ENCODE measurements around the gene RNF2. TPM values are rescaled to one million over a fixed set of nuclear protein-coding genes. Genes with fewer than 3 reads are reported as not detected.

The RNF2 gene
- total RNA-seq, 4 donors from 2014 or later: 11.3 to 18.6 (median 16.2) TPM

- no peak for DNase-seq (ENCODE audit: low spot score in 2 of 2)
- H3K27ac ChIP-seq: no peak overlapping the region
- WGBS: 95% methylated on average over 4 of the region's 4 CpGs
- H3K9me3 ChIP-seq: no peaks in the 10 kb centered on the region
- TF ChIP-seq POLR2AphosphoS5 (IDR thresholded peaks at IDR 0.05) (no peak), CTCF (IDR thresholded peaks at IDR 0.05) (no peak), EP300 (IDR thresholded peaks at IDR 0.05) (no peak), POLR2A (IDR thresholded peaks at IDR 0.05) (no peak)
- peaks cover 52% of the 10 kb centered on the region for H3K36me3 ChIP-seq
- no peaks in the 10 kb centered on the region for H3K4me1 ChIP-seq
- no peak overlapping the region for H3K4me3 ChIP-seq
- H3K27me3 ChIP-seq: no peaks in the 10 kb centered on the region
Observed at GRCh38 chr1:185139246-185139645, 93.9 kb downstream of the RNF2 start.

DNA sequence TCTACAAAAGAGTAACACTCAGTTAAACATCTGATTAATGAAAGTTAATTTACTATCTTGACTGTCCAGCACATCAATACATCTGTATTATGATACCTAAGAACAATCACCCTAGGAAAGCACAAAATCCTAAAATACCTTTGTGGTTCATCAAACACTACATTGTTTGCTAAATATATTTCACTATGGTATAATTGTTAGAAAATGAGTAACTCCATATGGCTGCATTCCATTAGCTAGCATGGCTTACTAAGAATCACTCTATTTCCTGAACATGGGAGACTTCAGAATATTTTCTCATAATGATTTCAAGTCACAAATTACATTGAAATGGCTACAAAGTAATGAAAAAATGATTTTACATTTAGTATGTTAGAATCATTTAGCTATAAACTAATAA lies 98.9 kb downstream of the RNF2 start:
- DNase-seq (ENCODE audit: low spot score in 2 of 2): no peak
- no peaks in the 10 kb centered on the region for H3K9me3 ChIP-seq
- H3K27ac ChIP-seq: no peak overlapping the region
- H3K4me3 ChIP-seq: no peak overlapping the region
- no peaks in the 10 kb centered on the region for H3K27me3 ChIP-seq
- peaks cover 57% of the 10 kb centered on the region for H3K36me3 ChIP-seq
- TF ChIP-seq POLR2A (IDR thresholded peaks at IDR 0.05) (no peak), POLR2AphosphoS5 (IDR thresholded peaks at IDR 0.05) (no peak), CTCF (IDR thresholded peaks at IDR 0.05) (no peak), EP300 (IDR thresholded peaks at IDR 0.05) (no peak)
- H3K4me1 ChIP-seq: no peaks in the 10 kb centered on the region

GRCh38 chr1:185151215-185151614 lies 105.9 kb downstream of the RNF2 start:
- peaks cover 31% of the 10 kb centered on the region for H3K4me1 ChIP-seq
- TF ChIP-seq CTCF (IDR thresholded peaks at IDR 0.05) (no peak), POLR2A (IDR thresholded peaks at IDR 0.05) (no peak), EP300 (IDR thresholded peaks at IDR 0.05) (no peak), POLR2AphosphoS5 (IDR thresholded peaks at IDR 0.05) (no peak)
- no peaks in the 10 kb centered on the region for H3K27me3 ChIP-seq
- H3K36me3 ChIP-seq: peaks cover 34% of the 10 kb centered on the region
- WGBS: 95% methylated on average over 5 of the region's 5 CpGs
- H3K27ac ChIP-seq: no peak overlapping the region
- DNase-seq (ENCODE audit: low spot score in 2 of 2): no peak
- H3K9me3 ChIP-seq: no peaks in the 10 kb centered on the region
- no peak overlapping the region for H3K4me3 ChIP-seq

Other genes with a start within 250 kb of the RNF2 start
- gene NIBAN1, start 71.0 kb upstream of the RNF2 start, total RNA-seq: 10 to 100 TPM; 13.4 to 23.9 (median 18.2) TPM
- gene TRMT1L, start 111.4 kb downstream of the RNF2 start, total RNA-seq: 10 to 100 TPM in 3 of 4 donors, 1 to 10 TPM in 1; 7.6 to 19.1 (median 14.1) TPM
- gene SWT1, start 111.6 kb downstream of the RNF2 start, total RNA-seq: 10 to 100 TPM in 1 of 4 donors, 1 to 10 TPM in 3; 3.4 to 11.2 (median 5.8) TPM

All from suprapubic skin (tissue), 4 donors.